ENCODE measurements around the gene ERCC6L2. TPM values are rescaled to one million over a fixed set of nuclear protein-coding genes. Genes with fewer than 3 reads are reported as not detected.

ERCC6L2 gene
- total and polyA plus RNA-seq, 2 of the 8 experiments (the other 6 are each of a cell fraction or from before 2014, with no cell fraction given): 9.8 to 50.0 TPM

DNA sequence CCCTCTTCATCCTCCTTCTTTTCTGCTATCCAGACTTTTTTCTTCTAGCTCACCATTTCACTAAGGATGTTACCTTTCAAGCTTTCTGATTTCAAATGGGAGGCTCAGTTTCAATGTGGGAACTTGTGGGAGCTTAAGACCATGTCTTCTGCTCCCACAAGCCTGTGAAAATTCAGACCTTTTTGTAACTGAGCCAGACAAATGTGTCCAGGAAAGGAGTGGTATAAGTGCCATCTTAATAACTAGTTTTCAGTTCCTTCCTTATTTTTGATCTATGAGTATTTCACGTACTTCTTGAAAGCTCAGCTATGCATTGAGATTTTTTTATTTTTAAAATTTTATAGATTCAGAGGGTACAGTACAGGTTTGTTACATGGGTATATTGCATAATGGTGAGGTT lies 4.6 kb upstream of the ERCC6L2 start:
- Histone ChIP-seq H4K5ac (ENCODE audit: insufficient read length, low read depth, low read length) (no peak overlapping the region), H3K4me3 (ENCODE audit: extremely low read depth in 1 of 4, insufficient read depth in 2 of 4, low read depth in 3 of 4, low read length in 4 of 4) (no peak overlapping the region), H2BK20ac (ENCODE audit: low read length) (no peak overlapping the region), H3K36me3 (ENCODE audit: control insufficient read depth in 2 of 4, insufficient read depth in 4 of 4, low read length in 3 of 4) (no peaks in the 10 kb centered on the region), H2BK120ac (replicated peaks; ENCODE audit: low read depth, low read length) (no peak overlapping the region), H3K4ac (replicated peaks; ENCODE audit: insufficient read length, low read depth, low read length) (no peak overlapping the region), H3K23ac (ENCODE audit: insufficient read length) (no peak overlapping the region), H3K18ac (ENCODE audit: extremely low read depth, low read length) (no peak overlapping the region), H3K27ac (ENCODE audit: low read depth, low read length) (no peak overlapping the region), H2BK5ac (ENCODE audit: low read depth, low read length) (no peak overlapping the region), H3K4me2 (ENCODE audit: insufficient read depth in 1 of 2, low read depth in 2 of 2, low read length in 2 of 2) (no peak overlapping the region), H3K9me3 (ENCODE audit: insufficient read depth in 2 of 2, low read depth in 1 of 2, low read length in 1 of 2) (no peaks in the 10 kb centered on the region), H3K4me1 (replicated peaks in 1 of 4; ENCODE audit: control insufficient read depth in 3 of 4, insufficient read depth in 4 of 4, low read length in 3 of 4) (peaks cover 0 to 4% (median 0%) of the 10 kb centered on the region in 4 experiments; a peak in 3 of 7 replicates), H4K91ac (replicated peaks; ENCODE audit: insufficient read length, low read length) (no peak overlapping the region), H3K27me3 (replicated peaks in 1 of 4; ENCODE audit: control insufficient read depth in 3 of 4, extremely low read depth in 1 of 4, insufficient read depth in 3 of 4, low read length in 3 of 4) (no peaks in the 10 kb centered on the region), H3K79me2 (ENCODE audit: control insufficient read depth in 1 of 2, insufficient read depth in 2 of 2, low read length in 2 of 2) (peaks cover 0 to 12% of the 10 kb centered on the region in 2 experiments; a peak in 3 of 4 replicates), H3K14ac (ENCODE audit: insufficient read length) (no peak overlapping the region), H3K56ac (replicated peaks; ENCODE audit: insufficient read length, low read depth, low read length) (no peak overlapping the region), H2AFZ (ENCODE audit: low read length) (no peak overlapping the region), H2BK15ac (ENCODE audit: low read length) (no peak overlapping the region), H3K9ac (replicated peaks in 1 of 4; ENCODE audit: extremely low read depth in 1 of 4, low read depth in 3 of 4, low read length in 3 of 4) (peak overlapping the region in 1 of 4 experiments; percentile 34; a peak in 1 of 7 replicates), H3K23me2 (ENCODE audit: low read depth, low read length) (peaks cover 6% of the 10 kb centered on the region), H3K79me1 (ENCODE audit: low read depth, low read length) (no peaks in the 10 kb centered on the region), H4K20me1 (replicated peaks in 1 of 2; ENCODE audit: control insufficient read depth in 1 of 2, insufficient read depth in 2 of 2, low read length in 2 of 2) (no peaks in the 10 kb centered on the region), H2AK5ac (ENCODE audit: low read depth, low read length) (no peak overlapping the region), H2BK12ac (ENCODE audit: low read depth, low read length) (no peak overlapping the region), H4K8ac (ENCODE audit: extremely low read depth, insufficient read depth, low read length) (no peak overlapping the region)
- WGBS, 2 experiments (ENCODE audit: extremely low coverage in 1 of 2, insufficient coverage in 1 of 2, insufficient read length in 1 of 2, insufficient replicate concordance in 2 of 2, low coverage in 1 of 2, low lambda C conversion rate in 2 of 2, missing lambda C conversion rate in 1 of 2): 100% methylated on average over 1 of the region's 1 CpG; no CpG with 5 or more reads in 1 of the 2 experiments
- CTCF ChIA-PET (ENCODE audit: partially characterized antibody): interaction anchor here (0.5 to 1.0 kb wide), 3 partner anchors 124 to 762 kb away, joined by 3 to 4 read pairs (median 4); no protein-coding TSS in a partner anchor
- POLR2A ChIA-PET (ENCODE audit: partially characterized antibody): interaction anchor here (0.7 kb wide), 1 partner anchor 11 kb away, joined by 3 read pairs; no protein-coding TSS in a partner anchor
- DNase-seq (ENCODE audit: low read depth in 1 of 2, low spot score in 2 of 2) (no peak), FAIRE-seq (no peak)
- TF ChIP-seq POU5F1 (IDR thresholded peaks at IDR 0.05; ENCODE audit: low read depth, low read length) (no peak), FOSL1 (IDR thresholded peaks at IDR 0.05; ENCODE audit: insufficient read depth, low read depth, low read length) (no peak), EP300 (IDR thresholded peaks at IDR 0.05; ENCODE audit: borderline replicate concordance in 1 of 2, low read depth in 2 of 2, low read length in 2 of 2) (no peak), NANOG (IDR thresholded peaks at IDR 0.05; ENCODE audit: insufficient read depth, low read depth, low read length, poor library complexity, severe bottlenecking) (no peak), CEBPB (IDR thresholded peaks at IDR 0.05; ENCODE audit: low read depth, low read length) (no peak), GABPA (IDR thresholded peaks at IDR 0.05; ENCODE audit: borderline replicate concordance, insufficient read depth, low read length) (no peak), CBX8 (IDR thresholded peaks at IDR 0.05; ENCODE audit: borderline replicate concordance, low read depth, low read length) (no peak), POLR2A (IDR thresholded peaks at IDR 0.05; ENCODE audit: control extremely low read depth in 1 of 2, low read depth in 2 of 2, low read length in 2 of 2) (no peak), BACH1 (IDR thresholded peaks at IDR 0.05; ENCODE audit: low read length) (no peak), RAD21 (IDR thresholded peaks at IDR 0.05 in 1 of 2, conservative IDR thresholded peaks at IDR 0.05 in 1 of 2; ENCODE audit: low read depth in 2 of 2, low read length in 2 of 2) (no peak)
- TF ChIP-seq, protein P1, sequence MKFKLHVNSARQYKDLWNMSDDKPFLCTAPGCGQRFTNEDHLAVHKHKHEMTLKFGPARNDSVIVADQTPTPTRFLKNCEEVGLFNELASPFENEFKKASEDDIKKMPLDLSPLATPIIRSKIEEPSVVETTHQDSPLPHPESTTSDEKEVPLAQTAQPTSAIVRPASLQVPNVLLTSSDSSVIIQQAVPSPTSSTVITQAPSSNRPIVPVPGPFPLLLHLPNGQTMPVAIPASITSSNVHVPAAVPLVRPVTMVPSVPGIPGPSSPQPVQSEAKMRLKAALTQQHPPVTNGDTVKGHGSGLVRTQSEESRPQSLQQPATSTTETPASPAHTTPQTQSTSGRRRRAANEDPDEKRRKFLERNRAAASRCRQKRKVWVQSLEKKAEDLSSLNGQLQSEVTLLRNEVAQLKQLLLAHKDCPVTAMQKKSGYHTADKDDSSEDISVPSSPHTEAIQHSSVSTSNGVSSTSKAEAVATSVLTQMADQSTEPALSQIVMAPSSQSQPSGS (IDR thresholded peaks at IDR 0.05; ENCODE audit: low read length): no peak
- TF ChIP-seq, protein P2, sequence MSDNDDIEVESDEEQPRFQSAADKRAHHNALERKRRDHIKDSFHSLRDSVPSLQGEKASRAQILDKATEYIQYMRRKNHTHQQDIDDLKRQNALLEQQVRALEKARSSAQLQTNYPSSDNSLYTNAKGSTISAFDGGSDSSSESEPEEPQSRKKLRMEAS (IDR thresholded peaks at IDR 0.05): no peak
